Measurements from ENCODE around the gene GPR142.

GPR142 gene

GRCh38 chr17:74408262-74408661 lies 41.0 kb downstream of the GPR142 start:
- no peak overlapping the region for H3K4me3 ChIP-seq (ENCODE audit: low read depth, low read length)
- TF ChIP-seq, protein P1, sequence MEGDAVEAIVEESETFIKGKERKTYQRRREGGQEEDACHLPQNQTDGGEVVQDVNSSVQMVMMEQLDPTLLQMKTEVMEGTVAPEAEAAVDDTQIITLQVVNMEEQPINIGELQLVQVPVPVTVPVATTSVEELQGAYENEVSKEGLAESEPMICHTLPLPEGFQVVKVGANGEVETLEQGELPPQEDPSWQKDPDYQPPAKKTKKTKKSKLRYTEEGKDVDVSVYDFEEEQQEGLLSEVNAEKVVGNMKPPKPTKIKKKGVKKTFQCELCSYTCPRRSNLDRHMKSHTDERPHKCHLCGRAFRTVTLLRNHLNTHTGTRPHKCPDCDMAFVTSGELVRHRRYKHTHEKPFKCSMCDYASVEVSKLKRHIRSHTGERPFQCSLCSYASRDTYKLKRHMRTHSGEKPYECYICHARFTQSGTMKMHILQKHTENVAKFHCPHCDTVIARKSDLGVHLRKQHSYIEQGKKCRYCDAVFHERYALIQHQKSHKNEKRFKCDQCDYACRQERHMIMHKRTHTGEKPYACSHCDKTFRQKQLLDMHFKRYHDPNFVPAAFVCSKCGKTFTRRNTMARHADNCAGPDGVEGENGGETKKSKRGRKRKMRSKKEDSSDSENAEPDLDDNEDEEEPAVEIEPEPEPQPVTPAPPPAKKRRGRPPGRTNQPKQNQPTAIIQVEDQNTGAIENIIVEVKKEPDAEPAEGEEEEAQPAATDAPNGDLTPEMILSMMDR (IDR thresholded peaks at IDR 0.05; ENCODE audit: low read depth, low read length) = peak; percentile 56
- H3K27me3 ChIP-seq (ENCODE audit: insufficient read depth, low read depth, severe bottlenecking) = no peaks in the 10 kb centered on the region
- no peaks in the 10 kb centered on the region for H3K36me3 ChIP-seq
- H3K27ac ChIP-seq = no peak overlapping the region
- H3K9me3 ChIP-seq (ENCODE audit: severe bottlenecking) = no peaks in the 10 kb centered on the region
- DNase-seq = peak; percentile 44

DNA sequence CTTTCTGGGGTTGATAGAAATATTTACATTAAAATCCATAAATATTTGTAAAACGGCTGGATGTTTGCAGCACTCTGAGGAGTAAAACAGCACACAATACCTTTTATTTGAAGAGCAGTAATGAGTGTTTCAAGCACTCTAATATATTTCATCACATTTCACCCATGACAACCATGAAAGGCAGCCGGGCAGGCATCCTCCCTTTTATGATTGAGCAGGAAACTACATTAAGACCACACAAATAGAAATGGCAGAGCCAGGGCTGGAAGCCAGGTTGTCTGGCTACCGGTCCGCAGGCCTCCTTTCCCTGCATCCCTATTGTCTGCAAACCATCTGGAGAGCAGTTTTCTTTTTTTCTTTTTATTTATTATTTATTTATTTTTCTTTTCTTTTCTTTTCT lies 41.5 kb downstream of the GPR142 start:
- DNase-seq = no peak
- Histone ChIP-seq H3K36me3 (no peaks in the 10 kb centered on the region), H3K27ac (no peak overlapping the region), H3K9me3 (ENCODE audit: severe bottlenecking) (no peaks in the 10 kb centered on the region), H3K4me3 (ENCODE audit: low read depth, low read length) (no peak overlapping the region), H3K27me3 (ENCODE audit: insufficient read depth, low read depth, severe bottlenecking) (no peaks in the 10 kb centered on the region)
- TF ChIP-seq, protein P1 (IDR thresholded peaks at IDR 0.05; ENCODE audit: low read depth, low read length) = no peak

DNA sequence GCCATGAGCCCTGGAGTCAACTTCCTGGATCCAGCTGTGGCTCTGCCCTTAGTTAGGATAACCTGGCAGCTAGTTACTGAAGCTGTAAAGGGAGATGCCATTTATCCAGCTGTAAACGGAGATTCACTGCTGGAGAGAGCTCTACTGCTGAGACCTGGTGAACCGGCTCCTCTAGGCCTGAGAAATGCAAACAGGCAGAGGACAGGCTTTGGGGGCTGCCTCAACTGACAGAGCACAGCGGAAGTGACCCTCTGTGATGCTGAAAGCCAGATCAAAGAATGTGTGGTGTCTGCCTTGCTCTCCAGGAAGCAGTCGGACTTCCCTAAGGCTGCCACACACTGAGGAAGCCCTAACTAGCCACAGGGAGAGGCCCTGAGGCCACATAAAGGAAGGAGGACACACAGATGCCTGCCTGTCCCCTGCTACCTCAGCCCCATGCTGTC lies 42.7 kb downstream of the GPR142 start:
- TF ChIP-seq, protein P1 (IDR thresholded peaks at IDR 0.05; ENCODE audit: low read depth, low read length) = no peak
- H3K9me3 ChIP-seq (ENCODE audit: severe bottlenecking) = no peaks in the 10 kb centered on the region
- H3K36me3 ChIP-seq = no peaks in the 10 kb centered on the region
- no peak overlapping the region for H3K27ac ChIP-seq
- no peaks in the 10 kb centered on the region for H3K27me3 ChIP-seq (ENCODE audit: insufficient read depth, low read depth, severe bottlenecking)
- no peak overlapping the region for H3K4me3 ChIP-seq (ENCODE audit: low read depth, low read length)
- DNase-seq = no peak

DNA sequence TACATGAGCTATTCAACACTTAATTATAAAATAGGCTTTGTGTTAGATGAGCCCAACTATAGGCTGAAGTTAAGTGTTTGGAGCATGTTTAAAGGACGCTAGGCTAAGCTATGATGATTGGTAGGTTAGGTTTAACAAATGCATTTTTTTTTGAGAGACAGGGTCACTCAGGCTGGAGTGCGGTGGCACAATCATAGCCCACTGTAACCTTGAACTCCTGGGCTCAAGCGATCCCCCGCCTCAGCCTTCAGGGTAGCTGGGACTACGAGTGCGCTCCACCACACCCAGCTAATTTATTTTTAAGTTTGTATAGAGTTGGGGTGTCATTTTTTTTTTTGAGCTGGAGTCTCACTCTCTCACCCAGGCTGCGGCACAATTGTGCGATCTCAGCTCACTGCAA lies 45.3 kb downstream of the GPR142 start:
- no peak overlapping the region for H3K27ac ChIP-seq
- H3K4me3 ChIP-seq (ENCODE audit: low read depth, low read length) = no peak overlapping the region
- TF ChIP-seq, protein P1 (IDR thresholded peaks at IDR 0.05; ENCODE audit: low read depth, low read length) = no peak
- no peaks in the 10 kb centered on the region for H3K27me3 ChIP-seq (ENCODE audit: insufficient read depth, low read depth, severe bottlenecking)
- no peaks in the 10 kb centered on the region for H3K9me3 ChIP-seq (ENCODE audit: severe bottlenecking)
- H3K36me3 ChIP-seq = no peaks in the 10 kb centered on the region
- no peak for DNase-seq

GRCh38 chr17:74413491-74413890 lies 46.2 kb downstream of the GPR142 start:
- TF ChIP-seq, protein P1 (IDR thresholded peaks at IDR 0.05; ENCODE audit: low read depth, low read length) = no peak
- no peak for DNase-seq
- Histone ChIP-seq H3K4me3 (ENCODE audit: low read depth, low read length) (no peak overlapping the region), H3K36me3 (no peaks in the 10 kb centered on the region), H3K9me3 (ENCODE audit: severe bottlenecking) (no peaks in the 10 kb centered on the region), H3K27me3 (ENCODE audit: insufficient read depth, low read depth, severe bottlenecking) (no peaks in the 10 kb centered on the region), H3K27ac (no peak overlapping the region)

DNA sequence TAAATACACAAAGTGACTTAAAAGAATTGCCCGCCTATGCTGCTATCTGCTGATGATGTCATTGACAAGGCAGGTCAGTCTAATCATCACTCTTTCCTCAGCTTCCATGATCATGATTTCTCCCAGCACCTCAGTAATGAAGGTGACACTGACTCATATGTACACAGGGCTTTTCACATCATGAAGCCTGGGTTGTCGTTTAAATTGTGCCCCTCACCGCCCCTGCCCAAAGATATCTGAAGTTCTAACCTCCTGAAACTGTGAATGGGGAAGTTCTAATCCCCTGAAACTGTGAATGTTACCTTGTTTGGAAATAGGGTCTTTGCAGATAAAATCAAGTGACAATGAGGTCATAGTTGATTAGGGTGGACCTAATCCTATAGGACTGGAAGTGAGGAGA lies 47.2 kb downstream of the GPR142 start:
- DNase-seq = no peak
- Histone ChIP-seq H3K4me3 (ENCODE audit: low read depth, low read length) (no peak overlapping the region), H3K9me3 (ENCODE audit: severe bottlenecking) (no peaks in the 10 kb centered on the region), H3K27me3 (ENCODE audit: insufficient read depth, low read depth, severe bottlenecking) (no peaks in the 10 kb centered on the region), H3K27ac (no peak overlapping the region), H3K36me3 (no peaks in the 10 kb centered on the region)
- TF ChIP-seq, protein P1 (IDR thresholded peaks at IDR 0.05; ENCODE audit: low read depth, low read length) = no peak
